GM10847 (cell line): ENCODE measurements around the gene PKD2L1.

Source experiments
- POLR2A ChIP-seq: IDR thresholded peaks from 2 replicates; pipeline ENCODE4 v1.6.1; 2011; ENCODE audit not compliant: insufficient read length; ENCODE audit errors: extremely low read depth

The PKD2L1 gene

DNA sequence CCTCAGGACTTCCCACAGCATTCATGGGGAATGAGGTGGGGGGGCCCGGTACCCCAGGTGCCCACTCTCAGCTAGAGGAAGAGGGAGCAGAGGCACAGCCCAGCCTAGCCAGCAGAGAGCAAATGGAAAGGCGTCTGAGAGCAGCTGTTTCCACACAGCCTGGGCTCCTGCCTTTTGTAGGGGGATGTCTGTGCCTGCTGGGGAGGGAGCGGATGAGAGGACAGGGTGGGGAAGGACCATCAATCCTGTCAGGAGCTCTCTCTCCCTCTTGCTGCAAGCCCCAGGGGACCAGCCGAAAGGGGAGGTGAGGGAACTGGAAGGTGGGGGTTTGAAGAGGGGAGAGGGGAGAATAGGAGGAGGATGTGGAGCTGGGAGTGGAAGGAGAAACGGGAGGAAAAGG is at the start of gene PKD2L1:
PKD2L1 (minus strand) TSS at position 150 of the 400 bp plus-strand sequence; CDS start at position 25, 125 bp downstream.
- no peak for TF ChIP-seq POLR2A

GRCh38 chr10:100377830-100378229 is 47.8 kb upstream of the PKD2L1 start:
- TF ChIP-seq POLR2A, result no peak

- no peak for TF ChIP-seq POLR2A
These were observed 44.2 kb upstream of the PKD2L1 start for GRCh38 chr10:100374200-100374655.

GRCh38 chr10:100373298-100374199 is 43.5 kb upstream of the PKD2L1 start:
- TF ChIP-seq POLR2A, result peak; percentile 50

DNA sequence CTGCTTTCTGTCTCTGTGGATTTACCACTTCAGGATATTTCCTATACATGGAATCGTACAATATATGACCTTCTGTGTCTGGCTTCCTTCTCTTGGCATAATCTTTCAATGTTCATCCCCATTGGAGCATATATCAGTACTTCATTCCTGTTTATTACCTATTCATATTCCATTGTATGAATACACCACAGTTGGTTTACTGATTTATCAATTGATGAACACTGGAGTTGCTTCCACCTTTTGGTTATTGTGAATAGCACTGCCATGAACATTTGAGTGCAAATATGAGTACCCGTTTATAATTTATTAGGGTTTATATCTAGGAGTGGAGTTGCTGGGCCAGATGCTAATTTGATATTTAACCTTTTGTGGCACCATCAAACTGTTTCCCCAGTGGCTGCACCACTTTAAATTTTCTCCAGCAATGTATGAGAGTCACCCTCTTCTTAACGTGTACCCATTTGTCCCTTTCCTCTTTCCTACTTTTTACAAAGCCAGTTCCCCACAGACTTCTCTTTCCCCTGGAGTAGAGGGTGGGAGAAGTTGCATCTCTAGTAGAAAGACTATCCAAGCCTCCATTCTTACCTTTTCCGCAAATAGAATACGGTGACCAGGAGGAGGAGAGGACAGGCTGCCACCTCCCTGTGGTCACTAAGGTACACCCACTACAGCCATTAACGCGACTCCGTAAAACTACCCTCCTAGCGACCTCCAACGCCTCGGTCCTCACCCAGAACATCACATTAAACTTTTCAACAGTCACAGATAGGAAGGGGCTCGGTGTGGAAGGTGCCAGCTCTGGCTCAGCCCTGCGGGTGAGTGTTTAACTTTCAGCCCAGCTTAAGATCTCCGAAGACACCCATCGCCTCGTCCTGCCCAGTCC is 42.6 kb upstream of the PKD2L1 start:
- no peak for TF ChIP-seq POLR2A

DNA sequence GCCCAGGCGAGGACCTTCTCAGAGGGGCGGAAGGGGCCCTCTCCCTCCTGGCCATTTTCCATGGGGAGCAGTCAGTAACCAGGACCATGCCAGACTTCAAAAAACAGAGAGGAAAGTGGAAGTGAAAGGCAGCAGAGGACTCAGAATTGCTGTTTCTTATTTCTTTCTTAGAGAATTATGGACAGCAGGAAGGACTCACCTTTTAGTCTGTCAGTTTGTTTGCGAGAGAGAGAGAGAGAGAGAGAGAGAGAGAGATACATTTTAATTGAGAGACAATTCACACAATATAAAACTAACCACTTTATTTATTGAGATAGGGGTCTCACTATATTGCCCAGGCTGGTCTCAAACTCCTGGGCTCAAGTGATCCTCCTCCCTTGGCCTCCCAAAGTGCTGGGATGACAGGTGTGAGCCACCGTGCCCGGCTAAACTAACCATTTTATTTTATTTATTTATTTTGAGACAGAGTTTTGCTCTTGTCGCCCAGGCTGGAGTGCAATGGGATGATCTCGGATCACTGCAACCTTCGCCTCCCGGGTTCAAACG is 41.5 kb upstream of the PKD2L1 start:
- no peak for TF ChIP-seq POLR2A

- TF ChIP-seq POLR2A, result no peak
These were observed 40.9 kb upstream of the PKD2L1 start for GRCh38 chr10:100370714-100371481.

DNA sequence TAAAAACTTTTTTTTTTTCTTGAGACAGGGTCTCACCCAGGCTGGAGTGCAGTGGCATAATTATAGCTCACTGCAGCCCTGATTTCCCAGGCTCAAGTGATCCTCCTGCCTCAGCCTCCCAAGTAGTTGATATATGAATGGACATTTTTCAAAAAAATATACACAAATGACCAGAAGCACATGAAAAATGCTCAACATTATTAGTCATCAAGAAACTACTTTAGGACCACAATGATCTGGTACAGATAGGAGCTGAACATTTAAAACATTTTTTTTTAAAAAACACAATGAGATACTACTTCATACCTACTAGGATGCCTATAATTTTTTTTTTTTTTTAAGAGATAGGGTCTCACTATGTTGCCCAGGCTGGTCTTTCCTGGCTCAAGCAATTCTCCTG is 38.7 kb upstream of the PKD2L1 start:
- TF ChIP-seq POLR2A, result no peak

- TF ChIP-seq POLR2A, result no peak
These were observed 34.8 kb upstream of the PKD2L1 start for GRCh38 chr10:100364735-100365391.

- no peak for TF ChIP-seq POLR2A
These were observed 34.1 kb upstream of the PKD2L1 start for GRCh38 chr10:100364175-100364574.

DNA sequence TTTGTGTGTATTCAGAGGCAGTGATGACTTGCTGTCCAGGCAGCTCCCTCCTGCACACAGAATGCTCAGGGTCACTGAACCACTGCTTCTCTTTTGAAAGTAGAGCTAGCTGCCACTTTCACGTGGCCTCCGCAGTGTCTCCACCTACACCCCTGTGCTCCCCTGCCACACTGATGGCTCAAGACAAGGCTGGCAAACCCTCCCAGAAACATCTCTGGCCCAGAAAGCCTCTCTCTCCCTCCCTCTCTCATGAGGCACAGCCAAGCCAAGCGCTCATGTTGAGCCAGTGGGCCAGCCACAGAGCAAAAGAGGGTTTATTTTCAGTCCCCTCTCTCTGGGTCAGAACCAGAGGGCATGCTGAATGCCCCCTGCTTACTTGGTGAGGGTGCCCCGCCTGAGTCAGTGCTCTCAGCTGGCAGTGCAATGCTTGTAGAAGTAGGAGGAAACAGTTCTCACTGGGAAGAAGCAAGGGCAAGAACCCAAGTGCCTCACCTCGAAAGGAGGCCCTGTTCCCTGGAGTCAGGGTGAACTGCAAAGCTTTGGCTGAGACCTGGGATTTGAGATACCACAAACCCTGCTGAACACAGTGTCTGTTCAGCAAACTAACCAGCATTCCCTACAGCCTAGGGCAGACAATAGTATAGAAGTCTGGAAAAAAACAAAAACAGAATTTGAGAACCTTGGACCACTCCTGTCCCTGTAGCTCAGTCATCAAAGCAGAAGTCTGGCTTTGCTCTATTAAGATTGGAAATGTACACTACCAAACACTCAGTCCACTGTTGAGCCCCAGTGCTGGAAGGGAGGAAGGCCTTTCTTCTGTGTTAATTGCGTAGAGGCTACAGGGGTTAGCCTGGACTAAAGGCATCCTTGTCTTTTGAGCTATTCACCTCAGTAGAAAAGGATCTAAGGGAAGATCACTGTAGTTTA is 32.8 kb upstream of the PKD2L1 start:
- no peak for TF ChIP-seq POLR2A

DNA sequence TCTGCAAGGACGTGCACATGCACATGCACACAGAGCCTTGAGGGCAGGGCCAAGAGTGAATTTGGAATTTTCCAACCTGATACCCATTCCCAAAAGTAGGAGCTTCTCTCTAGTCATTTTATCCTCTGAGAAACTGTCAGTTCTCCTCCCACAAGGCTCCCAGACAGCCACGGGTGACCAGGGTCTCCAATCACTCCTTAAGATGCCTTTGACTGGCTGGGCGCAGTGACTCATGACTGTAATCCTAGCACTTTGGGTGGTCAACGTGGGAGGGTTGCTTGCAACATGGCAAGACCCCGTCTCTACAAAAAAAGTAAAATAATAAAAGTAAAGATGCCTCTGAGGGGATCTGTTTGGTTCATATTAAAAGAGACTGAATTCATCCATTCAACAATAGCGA is 30.2 kb upstream of the PKD2L1 start:
- no peak for TF ChIP-seq POLR2A

DNA sequence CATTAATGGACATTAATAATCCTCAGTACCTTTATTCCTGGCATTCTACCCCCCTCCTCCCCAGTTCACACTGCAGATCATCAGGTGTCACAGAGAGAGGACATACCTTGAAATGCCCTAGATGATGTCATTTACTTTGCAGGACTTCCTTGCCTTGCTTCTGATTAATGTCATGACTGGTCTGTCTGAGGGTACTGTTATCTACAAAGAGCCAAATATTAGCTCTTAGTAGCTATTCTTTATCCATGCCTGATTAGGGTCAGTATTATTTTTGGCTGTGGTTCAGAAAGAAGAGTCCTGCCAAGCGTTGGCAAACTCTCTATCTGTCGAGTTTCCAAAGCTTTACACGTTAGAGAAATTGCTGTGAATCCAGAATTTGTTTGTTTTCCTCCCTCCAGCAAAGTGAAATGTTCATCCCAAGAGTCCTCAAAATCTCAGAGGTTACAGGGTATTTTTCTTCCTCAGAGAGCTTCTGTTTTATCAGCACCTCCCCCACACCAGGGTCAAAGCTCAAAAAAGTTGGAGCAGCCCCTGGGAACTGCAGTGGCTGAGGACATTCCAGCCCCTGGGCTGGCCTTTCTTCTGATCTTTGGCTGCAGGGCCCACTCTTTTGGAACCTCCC is 29.6 kb upstream of the PKD2L1 start:
- no peak for TF ChIP-seq POLR2A
